Measurements from ENCODE around the gene SYT17.

- no peak for TF ChIP-seq EZH2 (IDR thresholded peaks at IDR 0.05; ENCODE audit: borderline replicate concordance, low read depth, low read length, severe bottlenecking)
- TF ChIP-seq CTCF (IDR thresholded peaks at IDR 0.05; ENCODE audit: borderline replicate concordance, extremely low read depth, low read length, poor library complexity, severe bottlenecking): no peak
Observed at GRCh38 chr16:19287241-19287640, 119.2 kb downstream of the SYT17 start.

Measured in DND-41 (cell line).